ENCODE results near the gene SLC5A3.

The SLC5A3 gene

GRCh38 chr21:34100790-34101189, 27.4 kb downstream of the SLC5A3 start:
- no peak for DNase-seq (ENCODE audit: low read depth)

DNA sequence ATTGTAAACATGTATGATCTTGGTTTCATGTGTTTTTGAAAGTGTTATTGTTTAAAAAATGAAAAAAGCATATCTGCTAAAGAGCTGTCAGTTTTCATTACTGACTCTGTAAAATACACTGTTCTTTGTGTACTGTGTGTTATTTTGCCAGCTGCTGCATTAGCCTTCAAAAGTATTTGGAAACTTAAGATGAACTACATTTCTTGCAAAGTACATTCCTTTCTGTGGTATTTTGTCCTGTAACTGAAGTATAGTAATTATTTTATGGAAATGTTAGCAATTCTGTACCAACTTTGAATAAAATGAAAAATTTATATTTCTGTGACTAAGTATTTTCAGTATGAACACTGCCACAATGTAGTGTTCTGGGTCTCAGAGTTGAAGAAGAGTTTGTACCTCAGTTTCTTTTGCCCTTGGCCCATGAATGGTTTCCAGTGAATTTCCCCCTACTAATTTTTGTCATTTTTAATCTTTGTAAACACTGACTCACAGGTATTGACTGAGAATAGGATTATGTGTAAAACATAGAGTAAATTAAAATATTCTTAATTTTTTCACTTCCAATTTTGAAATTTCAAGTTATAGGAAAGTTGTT, 32.7 kb downstream of the SLC5A3 start:
- DNase-seq (ENCODE audit: low read depth): no peak

GRCh38 chr21:34107606-34108005, 34.2 kb downstream of the SLC5A3 start:
- DNase-seq (ENCODE audit: low read depth): no peak

- DNase-seq (ENCODE audit: low read depth): no peak
These were observed 35.7 kb downstream of the SLC5A3 start for GRCh38 chr21:34109075-34109474.

DNA sequence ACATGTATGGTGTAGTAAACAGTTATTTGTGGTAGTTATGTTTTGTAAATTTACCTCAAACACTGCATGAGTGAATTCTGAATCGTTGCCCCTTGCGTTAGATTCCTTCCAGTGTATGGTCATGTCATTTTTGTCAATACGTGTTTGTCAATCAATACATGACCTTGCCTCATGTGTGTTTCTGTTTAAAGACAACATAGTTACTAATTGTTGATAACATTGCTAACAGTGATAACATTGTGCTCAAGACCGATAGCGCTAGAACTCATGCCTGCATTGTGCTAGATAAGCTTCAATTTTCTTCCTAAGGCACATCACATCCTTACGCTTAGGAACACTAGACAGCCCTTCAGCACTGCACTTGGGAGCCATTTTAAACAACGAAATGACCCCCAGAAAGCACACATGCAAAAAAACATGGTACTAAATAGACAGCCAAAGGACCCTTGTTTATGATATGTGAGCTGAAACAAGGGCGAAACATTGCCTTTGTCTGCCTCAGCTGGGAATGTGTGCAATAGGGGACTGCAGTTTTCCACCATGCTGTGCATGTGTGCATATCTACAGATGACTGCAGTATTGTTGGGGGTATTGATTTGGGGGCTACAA, 37.3 kb downstream of the SLC5A3 start:
- DNase-seq (ENCODE audit: low read depth): no peak

GRCh38 chr21:34112316-34113033, 39.1 kb downstream of the SLC5A3 start:
- no peak for DNase-seq (ENCODE audit: low read depth)

DNA sequence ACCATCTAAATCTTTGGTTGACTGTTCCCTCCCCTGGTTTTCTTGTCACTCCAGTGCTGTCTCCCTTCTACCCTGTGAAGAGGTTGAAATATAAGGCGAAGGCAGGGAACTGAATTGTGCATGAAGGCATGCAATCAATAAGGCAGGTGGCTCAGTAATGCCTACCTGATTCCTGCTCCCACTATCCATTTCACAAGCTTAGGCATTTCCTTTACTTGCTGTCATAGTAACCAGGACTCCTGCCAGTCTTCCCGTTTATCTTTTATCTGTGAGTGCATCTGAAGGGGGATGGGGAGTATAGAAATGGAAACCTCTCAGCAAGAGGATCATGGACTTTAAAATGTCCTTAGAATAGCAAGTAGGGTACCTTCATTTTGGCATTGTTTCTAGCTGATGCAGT, 40.5 kb downstream of the SLC5A3 start:
- DNase-seq (ENCODE audit: low read depth): no peak

DNA sequence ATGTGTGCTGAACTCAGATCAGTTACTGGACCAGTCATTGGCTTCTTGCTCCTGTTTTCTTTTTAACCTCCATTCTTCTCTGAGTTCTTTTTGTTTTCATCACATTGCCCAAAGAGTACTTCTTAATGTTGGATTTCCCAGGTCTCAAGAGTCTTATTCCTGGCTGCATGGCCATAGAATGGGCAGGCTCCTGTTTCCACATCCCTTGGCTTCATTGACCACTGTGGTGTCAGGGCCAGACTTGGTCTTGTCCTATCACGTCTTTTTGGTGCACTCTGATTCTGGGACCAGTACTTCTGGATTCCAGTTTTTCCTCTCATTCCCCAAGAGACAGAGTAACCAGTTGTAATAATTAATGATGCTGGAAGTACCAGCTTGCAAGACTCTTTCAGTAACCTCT, 41.8 kb downstream of the SLC5A3 start:
- DNase-seq (ENCODE audit: low read depth): no peak

DNA sequence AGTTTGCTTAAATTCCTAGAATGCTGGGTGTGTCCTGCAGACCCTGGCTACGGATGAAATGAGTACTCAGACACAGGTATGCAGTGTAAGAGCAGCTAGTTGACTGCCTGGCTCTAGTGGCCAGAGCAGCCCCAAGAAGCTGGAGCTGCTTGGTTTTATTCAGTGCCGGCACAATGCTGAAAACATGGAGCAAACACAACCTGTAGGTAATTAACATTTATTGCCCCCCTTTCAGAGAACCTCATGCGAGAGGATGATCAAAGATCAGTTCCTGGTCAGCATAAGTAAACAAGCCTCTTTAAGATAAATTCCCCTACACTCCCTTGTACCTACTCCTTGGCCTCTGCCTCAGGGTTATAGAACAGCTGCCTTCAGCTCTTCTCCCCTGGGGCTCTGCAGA, 43.2 kb downstream of the SLC5A3 start:
- DNase-seq (ENCODE audit: low read depth): no peak

GRCh38 chr21:34120867-34121266, 47.5 kb downstream of the SLC5A3 start:
- no peak for DNase-seq (ENCODE audit: low read depth)

- DNase-seq (ENCODE audit: low read depth): no peak
These were observed 48.7 kb downstream of the SLC5A3 start for GRCh38 chr21:34122047-34122446.
